DMS53 treated with DMSO at 0.1 percent for 48 hours (cell line): Measurements from ENCODE around the gene BRD7.
A peak's percentile ranks its signal among the peaks of the same experiment; 100 is the strongest.

Experiments
- DNase-seq: peaks from one replicate; lab custom pipeline; 2025; ENCODE audit not compliant: unreplicated experiment; lab: John Stamatoyannopoulos, UW

The BRD7 gene

DNA sequence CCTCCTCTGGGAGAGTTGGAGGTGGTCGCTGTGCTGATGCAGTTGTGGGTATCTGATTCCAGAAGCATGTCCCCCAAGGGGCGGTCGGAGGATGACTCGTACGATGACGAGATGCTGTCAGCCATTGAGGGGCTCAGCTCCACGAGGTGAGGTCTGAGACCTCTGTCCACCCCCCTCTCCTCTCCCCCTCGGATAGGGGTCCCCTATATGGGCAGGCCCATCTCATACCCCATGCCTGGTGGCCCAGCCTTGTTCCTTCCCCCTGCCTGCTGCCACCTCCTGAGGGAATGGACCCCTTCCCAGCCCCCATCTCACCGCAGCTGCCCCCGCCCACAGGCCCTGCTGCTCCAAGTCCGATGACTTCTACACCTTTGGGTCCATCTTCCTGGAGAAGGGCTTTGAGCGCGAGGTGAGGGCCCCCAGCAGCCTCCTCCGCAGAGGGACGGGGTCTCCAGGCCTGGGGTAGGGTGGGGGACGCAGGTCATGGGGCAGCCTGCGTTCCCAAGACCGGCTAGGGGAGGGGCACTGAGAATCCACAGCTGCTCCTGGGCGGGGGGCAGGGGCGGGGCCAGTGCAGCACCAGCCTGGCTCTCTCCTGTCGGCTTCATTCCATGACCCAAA is 63.2 kb downstream of the BRD7 start:
- DNase-seq: no peak

DNA sequence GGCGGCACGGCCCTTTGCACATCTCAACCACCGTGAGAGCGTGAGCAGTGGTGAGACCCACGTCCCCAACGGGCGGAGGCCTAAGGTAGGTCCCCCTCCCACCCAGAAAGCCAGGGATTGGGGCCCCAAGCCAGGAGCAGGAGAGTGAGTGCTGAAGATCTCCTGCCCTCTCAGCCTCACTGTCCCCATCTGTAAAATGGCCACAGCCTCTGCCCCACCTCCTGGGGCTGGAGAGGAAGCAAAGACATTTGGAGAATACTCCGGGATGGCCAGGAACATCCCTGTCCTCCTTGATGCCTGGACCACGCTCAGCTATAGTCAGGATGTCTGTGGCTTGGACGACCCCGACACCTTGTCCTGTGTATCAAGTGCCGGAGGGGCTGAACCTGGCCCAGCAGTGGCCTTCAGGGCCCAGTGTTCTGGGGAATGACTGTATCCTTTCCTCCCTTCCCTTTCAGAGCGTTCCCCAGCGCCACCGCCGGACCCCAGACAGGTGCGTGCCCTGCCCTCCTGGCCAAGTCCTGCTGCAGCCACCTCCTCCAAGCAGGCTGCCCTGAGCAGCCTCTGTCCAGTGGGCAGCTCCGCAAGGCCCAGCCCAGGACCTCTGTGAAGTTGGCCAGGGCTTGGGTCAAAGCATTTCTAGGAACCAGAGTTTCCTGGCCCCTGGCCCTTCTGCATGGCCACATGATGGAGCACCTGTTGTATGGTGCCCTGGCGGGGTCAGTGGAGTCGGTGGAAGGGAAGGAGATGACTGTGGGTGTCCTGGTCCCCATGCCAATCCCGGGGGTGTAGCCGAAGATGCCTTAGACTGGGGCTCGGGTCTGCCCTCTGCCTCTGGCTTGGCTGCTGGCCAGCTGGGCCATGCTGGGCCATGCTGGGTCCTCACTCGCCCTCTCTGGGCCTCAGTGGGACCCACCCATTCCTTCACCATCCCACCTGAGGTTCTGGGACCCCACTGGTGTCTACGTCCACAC is 64.0 kb downstream of the BRD7 start:
- no peak for DNase-seq

DNA sequence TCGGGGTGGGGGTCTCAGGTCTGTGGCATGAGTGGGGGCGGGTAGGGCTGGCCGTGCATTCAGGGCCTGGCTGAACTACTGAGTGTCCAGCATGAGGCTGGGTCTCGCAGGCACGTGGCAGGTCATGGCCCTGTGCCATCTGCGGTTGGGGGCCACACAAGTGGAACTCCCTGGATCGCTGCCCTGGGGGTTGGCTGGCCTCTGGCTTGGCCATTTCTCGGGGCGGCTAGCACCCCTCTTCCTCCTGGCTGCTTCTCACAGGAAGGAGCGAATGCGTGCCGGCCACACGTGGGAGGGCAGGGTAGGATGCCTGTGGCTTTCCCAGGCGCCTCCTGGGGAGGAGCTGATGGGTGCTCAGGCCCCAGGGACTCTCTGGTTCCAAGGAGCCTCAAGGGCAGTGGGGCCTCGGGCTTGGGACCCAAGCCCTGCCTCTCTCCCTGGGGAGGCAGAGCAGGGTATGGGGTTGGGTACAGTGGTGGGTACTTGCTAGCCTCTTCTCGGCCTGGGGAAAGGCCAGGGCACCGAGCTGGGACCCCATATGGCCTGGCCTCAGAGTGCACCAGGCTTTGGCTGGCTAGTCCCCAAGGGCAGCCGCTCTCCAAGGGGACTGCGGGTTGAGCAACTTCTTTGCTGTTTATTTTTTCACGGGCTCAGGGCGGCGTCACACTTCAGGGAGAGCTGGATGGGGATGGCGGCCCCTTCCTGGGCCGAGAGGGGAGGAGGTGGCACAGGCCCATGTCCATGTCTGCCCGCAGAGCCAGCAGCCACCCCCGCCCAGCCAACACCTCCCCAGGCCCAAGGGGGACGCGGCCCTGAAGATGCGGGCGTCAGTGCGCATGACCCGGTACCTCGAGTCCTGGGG is 65.0 kb downstream of the BRD7 start:
- no peak for DNase-seq

DNA sequence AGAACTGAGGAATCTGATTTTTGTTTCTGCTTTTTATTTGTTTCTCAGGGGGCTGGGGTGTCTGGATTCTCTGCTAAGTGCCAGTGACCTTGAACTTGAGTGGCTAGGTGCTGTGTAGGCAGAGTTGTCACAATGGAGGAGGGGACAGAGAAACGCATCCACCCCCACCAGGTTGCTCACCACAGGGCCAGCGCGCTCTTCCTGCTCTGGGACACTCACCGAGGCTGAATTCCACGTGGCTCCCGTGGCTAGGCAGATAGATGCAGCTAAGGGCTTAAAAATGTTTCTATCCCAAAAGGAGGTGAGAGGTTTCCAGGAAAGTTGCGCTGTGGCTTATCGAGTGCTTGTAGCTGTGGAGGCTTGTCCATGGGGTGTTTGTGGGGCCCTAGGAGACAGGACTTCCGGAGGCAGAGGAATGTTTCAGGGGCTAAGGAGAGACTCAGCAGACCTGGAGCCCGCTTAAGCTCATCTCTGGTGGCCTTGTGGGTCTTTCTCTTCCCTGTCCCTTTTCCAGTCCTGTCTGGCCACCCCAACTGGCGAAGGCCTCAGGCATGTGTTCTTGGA is 65.7 kb downstream of the BRD7 start:
- no peak for DNase-seq

DNA sequence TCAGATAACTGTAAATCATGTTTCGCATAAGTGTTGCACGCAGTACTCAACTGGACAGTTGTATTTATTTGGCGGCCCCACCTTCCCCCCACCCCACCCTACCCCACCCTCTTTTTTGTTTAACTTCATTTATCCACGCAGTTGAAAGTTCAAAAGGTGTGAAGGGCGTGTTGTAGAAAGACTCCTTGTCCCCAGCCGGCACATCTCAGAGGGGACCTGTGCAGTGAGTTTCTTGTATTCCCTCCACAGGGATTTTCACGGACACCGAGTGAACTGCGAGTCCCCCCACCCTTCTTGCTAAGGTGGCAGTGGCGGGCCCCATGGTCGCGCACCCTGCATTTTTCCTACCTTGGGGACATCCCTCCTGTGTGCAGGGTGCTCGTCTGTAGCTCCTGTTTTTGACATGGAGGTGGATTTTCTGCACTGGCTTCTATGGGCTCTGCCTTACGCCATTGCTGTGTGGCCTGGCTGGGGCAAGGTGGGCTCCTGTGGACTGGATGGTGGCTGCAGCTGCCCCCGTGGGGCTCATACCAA is 66.2 kb downstream of the BRD7 start:
- DNase-seq: no peak

DNA sequence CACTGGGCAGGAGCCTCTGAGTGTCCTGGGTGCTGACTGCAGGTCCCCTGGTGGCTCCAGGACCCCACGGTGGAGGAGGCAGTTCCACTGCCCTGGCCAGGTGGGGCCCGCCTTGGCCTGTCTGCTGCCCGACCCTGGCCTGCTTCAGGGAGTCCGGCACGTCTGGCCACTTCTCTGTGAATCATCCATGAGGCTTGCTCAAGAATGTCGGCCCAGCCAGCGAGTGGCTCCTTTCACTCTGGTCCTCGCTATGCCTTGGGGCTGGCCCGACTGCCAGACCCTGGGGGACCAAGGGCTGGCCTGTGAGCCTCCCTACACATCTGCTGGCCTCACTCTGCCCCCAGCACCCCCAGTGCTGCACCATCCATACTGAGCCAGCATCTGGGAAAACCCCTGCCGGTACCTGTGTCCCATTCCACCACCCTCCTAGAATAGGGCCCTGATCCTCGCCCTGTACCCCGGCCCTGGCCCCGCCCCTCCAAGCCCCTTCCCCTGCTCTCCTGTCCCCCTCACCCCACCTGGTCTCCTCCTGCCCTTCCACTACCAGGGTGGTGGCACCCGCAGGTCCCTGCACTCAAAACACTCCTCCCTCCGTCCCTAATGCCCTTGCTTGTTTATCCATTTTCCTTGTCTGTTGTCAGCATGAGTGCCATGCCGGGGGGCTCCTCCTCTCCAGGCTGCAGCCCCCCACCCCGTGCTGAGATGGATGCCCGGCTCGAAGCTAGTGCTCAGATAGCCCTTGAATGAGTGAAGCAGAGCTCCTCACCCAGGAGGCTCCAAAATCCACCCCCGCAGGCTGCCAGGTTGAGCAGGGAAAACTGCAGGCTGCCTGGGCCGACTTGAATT is 66.9 kb downstream of the BRD7 start:
- no peak for DNase-seq

DNA sequence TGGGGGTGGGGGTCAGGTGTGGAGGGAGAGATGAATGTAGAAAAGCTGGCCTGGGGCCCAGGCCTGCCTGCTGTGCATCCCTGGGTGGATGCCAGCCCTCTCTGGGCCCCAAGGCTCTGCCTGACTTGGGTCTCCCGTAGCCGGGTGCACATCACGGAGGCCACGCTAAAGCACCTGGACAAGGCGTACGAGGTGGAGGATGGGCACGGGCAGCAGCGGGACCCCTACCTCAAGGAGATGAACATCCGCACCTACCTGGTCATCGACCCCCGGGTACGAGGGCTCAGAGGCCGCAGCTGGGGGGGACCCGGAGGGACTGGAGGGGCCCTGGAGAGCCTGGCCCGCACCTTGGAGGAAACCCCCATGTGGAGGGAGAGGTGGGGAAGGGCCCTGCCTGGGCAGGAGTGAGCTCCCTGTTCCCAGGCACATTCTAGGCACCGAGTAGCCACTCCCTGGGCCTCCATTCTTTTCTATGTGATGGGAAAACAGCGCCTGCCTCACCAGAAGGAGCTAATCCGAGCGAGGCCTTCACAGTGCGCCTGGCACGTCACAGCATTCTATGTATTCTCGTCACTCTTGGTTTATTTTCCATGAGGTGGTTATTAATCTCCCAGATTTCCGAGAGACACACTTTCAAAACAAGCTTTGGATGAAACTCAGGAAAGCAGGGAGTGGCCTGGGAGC is 67.7 kb downstream of the BRD7 start:
- no peak for DNase-seq

DNA sequence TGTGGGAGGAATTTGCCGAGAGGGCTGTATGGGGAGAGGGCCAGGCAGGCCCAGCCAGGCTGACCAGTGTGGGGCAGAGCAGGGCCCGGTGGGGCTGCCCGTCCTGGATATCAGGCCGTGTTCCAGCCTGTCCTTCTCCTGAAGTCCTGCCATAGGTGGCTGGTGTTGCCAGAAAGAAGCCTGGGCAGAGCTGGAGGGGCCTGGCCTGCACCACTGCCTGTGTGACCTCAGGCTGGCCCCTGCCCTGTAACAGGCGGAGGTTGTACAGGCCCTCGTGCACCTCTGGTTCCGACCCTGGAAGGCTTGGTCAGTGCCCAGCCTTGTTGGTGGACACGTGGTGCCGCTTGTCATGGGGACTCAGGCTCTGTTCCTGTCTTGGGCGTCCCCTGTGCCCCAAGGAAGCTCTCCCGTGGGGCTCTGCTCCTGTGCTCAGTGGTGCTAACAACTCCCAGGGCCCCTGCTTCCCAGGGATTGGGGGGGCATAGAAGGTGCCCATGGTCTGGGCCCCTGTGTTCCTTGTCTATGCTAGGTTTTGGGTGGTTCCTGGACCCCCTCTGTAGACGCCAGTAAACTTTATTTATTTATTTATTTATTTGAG is 69.2 kb downstream of the BRD7 start:
- DNase-seq: no peak

DNA sequence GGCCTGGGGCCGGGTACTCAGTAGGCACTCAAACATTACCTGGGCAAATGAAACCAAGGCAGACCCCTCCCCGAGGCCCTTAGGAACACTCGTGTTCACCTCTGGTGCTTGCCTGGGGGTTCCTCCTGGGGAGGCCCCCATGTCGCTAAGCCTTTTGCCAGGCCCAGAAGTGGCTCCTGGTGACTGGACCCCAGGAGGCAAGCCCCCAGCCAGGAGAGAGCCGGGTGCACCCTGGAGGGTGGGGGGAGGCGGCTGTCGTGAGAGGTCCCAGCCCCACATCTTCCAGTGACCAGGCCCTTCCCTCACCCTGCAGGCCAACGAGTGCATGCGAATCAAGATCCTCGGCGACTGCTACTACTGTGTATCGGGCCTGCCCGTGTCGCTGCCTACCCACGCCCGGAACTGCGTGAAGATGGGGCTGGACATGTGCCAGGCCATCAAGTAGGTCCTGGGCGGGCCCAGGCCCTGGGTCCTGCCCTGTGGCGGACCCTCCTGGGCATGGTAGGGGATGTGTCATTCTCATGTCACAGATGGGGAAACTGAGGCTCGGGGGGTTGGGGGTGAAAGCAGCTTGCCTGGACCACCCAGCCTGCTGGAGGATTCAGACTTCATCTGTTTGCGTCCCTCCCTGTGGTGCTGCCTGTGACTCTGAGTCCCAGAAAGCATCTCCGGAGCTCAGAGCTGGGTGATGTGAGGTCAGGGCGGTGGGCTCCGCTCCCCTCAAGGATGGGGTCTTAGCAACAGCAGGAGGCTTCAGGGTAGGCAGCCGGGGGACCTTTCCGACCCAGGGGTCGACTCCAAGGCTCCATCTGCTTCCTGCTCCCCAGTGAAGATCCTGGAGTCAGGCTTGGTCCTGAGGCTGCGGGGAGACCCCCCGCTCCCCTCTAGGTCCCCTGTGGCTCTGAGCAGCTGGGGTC is 69.9 kb downstream of the BRD7 start:
- DNase-seq: no peak

DNA sequence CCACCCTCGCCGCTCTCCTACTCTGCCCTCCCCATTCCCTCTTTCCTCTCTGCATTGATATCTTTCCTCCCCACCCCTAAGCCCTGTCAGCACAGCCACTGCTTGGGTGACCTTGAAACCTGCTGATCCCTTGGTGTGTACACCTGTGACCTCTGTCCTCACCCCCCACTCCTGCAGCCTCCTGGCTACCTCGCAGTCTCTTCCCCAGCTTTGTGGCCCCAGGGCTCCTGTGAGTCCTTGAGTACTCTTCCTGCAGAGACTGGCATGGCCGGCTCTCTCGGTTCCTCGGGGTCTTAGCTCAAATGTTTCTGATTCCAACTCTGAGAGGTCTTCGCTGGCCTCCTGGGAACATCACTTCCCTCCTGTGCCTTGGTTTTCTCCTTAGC is 70.7 kb downstream of the BRD7 start:
- no peak for DNase-seq

DNA sequence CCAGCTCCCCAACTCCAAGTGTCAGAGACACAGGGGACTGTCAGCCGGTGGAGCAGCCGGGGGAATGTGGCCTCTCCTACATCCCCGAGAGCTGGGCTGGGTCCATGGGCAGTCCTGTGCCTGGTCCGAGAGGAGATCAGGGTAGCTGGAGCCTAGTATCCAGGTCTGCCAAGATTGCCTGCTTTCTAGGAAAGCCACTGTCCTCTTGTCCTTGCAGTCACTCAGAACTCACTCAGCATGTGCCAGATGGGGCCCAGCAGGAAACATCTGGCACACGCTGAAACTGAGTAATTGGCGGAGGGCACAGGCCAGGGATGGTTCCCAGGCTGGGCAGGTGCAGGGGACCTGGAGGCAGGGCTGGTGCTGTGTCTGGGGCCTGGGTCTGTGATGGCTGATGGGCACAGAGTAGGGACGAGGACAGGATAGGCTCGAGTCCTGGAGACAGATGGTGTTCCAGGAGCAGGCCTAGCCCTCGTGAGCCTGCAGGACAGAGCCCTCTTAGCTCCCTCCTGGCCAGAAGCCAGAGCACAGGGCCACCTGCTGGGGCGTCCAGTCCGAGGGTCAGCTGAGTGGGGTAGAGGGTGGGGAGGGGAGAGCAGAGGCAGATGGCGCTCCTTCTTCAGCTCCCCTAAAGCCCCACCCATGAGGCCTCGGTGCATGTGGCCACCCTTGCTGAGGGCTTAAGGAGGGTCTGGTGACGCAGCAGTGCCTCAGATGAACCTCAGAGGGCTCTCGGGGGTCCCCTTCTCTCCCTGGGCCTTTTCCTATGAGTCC is 71.3 kb downstream of the BRD7 start:
- peak; percentile 11 for DNase-seq

DNA sequence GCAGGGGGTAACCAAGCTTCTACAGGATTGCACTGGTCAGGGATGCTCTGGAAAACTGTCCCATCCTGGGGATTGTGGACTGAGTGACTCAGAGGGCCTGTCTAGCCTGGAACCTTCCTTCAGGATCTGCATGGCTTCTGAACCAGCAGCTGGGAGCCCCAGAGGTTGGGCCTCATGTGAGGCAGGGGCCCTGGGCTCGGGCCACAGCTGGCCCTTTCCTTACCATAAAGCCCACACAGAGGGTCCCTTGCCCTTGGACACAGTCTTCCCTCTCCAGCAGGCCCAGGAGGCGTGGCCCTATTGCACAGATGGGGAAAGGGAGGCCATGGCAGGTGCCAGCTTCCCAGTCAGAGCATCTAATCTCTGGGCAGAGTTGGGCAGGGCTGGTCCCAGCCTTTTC is 72.0 kb downstream of the BRD7 start:
- no peak for DNase-seq

DNA sequence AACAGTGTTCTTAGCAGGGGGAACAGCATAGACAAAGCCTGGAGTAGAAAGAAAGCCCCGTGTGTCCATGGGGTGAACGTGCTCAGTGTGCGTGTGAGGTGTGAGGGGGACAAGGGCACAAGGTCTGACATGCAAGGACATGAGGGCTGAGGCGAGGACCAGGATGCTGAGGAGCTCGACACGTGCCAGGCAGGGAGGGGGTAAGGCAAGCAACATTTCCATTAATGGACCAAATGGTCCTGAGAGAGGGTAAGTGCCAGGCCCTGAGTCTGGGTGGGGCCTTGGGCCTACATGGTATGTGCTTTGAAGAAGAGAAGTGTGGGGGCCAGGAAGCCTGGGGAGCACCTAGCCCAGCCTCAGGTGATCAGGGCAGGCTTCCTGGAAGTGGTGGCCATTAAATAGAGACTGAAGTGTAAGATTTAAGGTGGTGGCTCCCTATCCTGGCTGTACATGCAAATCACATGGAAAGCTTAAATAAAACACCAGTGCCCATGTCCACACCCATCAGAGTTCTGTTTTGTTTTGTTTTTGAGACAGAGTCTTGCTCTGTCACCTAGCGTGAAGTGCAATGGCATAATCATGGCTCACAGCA is 73.2 kb downstream of the BRD7 start:
- DNase-seq: no peak

DNA sequence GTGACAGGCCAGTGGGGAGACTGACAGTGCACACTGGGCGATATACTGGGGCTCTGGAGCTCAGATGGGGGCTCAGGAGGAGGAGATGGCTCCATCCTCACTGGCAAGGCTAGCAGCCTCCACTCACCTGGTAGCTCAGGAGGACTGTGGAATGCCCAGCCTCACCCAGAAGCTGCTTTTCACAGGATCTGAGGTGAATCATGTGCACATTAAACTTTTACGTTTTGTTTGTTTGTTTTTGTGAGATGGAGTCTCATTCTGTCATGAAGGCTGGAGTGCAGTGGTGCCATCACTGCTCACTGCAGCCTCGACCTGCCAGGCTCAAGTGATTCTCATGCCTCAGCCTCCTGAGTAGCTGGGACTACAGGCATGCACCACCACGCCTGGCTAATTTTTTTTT is 73.8 kb downstream of the BRD7 start:
- no peak for DNase-seq

DNA sequence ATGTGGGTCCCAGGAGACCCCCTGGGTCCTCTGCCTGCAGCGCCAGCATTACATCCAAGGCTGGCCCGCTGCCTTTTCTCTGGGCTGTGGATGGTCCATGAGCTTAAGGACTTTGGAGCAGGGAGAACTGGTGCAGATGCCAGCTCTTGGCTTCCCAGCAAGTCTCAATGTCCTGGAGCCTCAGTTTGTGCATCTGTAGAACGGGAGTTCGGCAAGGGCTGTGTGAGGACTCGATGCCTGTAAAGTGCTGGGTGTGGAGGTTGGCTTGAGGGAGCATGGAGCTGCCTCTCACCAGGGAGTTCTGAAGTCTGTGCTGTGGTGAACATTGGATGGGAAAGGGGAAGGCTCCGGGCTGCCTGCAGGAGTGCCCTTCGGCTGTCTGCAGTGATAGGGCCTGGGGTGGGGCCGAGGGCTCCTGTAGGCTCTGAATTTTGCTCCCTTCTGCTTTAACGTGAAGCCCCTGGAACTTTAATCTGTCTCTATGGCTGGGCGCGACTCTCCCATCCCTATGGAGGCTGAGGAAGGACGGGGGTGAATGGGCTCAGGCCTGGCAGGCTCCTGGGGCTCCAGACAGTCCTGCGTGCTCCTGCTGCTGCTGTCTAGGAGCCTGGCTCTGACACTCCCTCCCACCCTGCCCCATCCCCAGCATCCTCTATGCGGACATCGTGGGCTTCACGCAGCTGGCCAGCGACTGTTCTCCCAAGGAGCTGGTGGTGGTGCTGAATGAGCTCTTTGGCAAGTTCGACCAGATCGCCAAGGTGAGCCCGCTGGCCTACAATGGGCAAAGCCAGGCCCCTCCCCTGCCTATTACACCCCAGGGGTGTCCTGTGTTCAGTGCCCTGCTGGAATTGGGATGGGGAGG is 74.6 kb downstream of the BRD7 start:
- no peak for DNase-seq
